Peyer's patch (tissue), 4 donors: ENCODE data around the gene SCN3B. TPM values are rescaled to one million over a fixed set of nuclear protein-coding genes. Genes with fewer than 3 reads are reported as not detected.

ENCODE experiments used
- DNase-seq, 3 donors: peaks; one replicate each; pipeline ENCODE4 v3.0.0-alpha.2; 2017 to 2019
- H3K27ac ChIP-seq, 4 donors: fragments of 200-600 bp; sonication (generic); one replicate each; pipeline ENCODE4 v1.5.1; 2016 to 2019
- H3K27me3 ChIP-seq, 2 donors: fragments of 200-600 bp; sonication (generic); one replicate each; pipeline ENCODE4 v1.5.1; 2019
- H3K36me3 ChIP-seq, 3 donors: fragments of 200-600 bp; sonication (generic); one replicate each; pipeline ENCODE4 v1.5.1; 2016 to 2019
- H3K4me1 ChIP-seq, 4 donors: fragments of 200-600 bp; sonication (generic); one replicate each; pipeline ENCODE4 v1.5.1; 2016 to 2019
- H3K4me3 ChIP-seq, 4 donors: fragments of 200-600 bp; sonication (generic); 1 replicate in 3 of 4; 2 replicates in 1 of 4; pipeline ENCODE4 v1.5.1; 2016 to 2019; ENCODE audit warnings: mild to moderate bottlenecking in 1 of 4
- H3K9me3 ChIP-seq, 4 donors: fragments of 200-600 bp; sonication (generic); one replicate each; pipeline ENCODE4 v1.5.1; 2016 to 2019; ENCODE audit warnings: mild to moderate bottlenecking in 1 of 4
- CTCF ChIP-seq, 6 experiments: fragments of 450-650 bp in 4 of 6; fragments of 200-600 bp in 2 of 6; sonication (generic) in 1 of 6; IDR thresholded peaks; one replicate each; pipeline ENCODE4 v1.5.1; 2017 to 2019; ENCODE audit warnings: antibody characterized with exemption in 6 of 6, mild to moderate bottlenecking in 3 of 6, moderate library complexity in 1 of 6
- POLR2A ChIP-seq, 2 donors: fragments of 450-650 bp; IDR thresholded peaks; one replicate each; pipeline ENCODE4 v1.5.1; 2017; ENCODE audit warnings: antibody characterized with exemption in 2 of 2, mild to moderate bottlenecking in 2 of 2, moderate library complexity in 2 of 2
- total RNA-seq, 4 donors: library from RNA; depleted of rRNA; stranded (reverse); fragments of >200 nt; gene quantifications; one replicate each; pipeline ENCODE4 v1.1.0, GENCODE V29; 2016

The SCN3B gene
- total RNA-seq, 4 donors from 2014 or later = 0.80 to 4.4 (median 1.3) TPM

- H3K36me3 ChIP-seq = peaks cover 0 to 82% (median 0%) of the 10 kb centered on the region in 3 donors
- no peaks in the 10 kb centered on the region for H3K9me3 ChIP-seq
- no peak overlapping the region for H3K27ac ChIP-seq
- TF ChIP-seq CTCF (IDR thresholded peaks at IDR 0.05) (no peak), POLR2A (IDR thresholded peaks at IDR 0.05) (no peak)
- no peak overlapping the region for H3K4me3 ChIP-seq
- H3K27me3 ChIP-seq = no peaks in the 10 kb centered on the region
- no peak for DNase-seq
- no peaks in the 10 kb centered on the region for H3K4me1 ChIP-seq
Observed at GRCh38 chr11:123611698-123612097, 42.7 kb downstream of the SCN3B start.

- TF ChIP-seq CTCF (IDR thresholded peaks at IDR 0.05) = no peak
- TF ChIP-seq POLR2A (IDR thresholded peaks at IDR 0.05) = no peak
Observed at GRCh38 chr11:123608945-123609344, 45.5 kb downstream of the SCN3B start.

GRCh38 chr11:123608371-123608770 lies 46.1 kb downstream of the SCN3B start:
- Histone ChIP-seq H3K36me3 (peaks cover 0 to 92% (median 0%) of the 10 kb centered on the region in 3 donors), H3K9me3 (no peaks in the 10 kb centered on the region)

More at GRCh38 chr11:123608945-123609344, 45.5 kb downstream of the SCN3B start:
- H3K4me1 ChIP-seq = no peaks in the 10 kb centered on the region
- H3K4me3 ChIP-seq = no peak overlapping the region
- H3K27ac ChIP-seq = no peak overlapping the region
- peaks cover 0 to 92% (median 0%) of the 10 kb centered on the region in 3 donors for H3K36me3 ChIP-seq
- no peak for DNase-seq
- H3K9me3 ChIP-seq = no peaks in the 10 kb centered on the region
- H3K27me3 ChIP-seq = no peaks in the 10 kb centered on the region

GRCh38 chr11:123607781-123608180 lies 46.6 kb downstream of the SCN3B start:
- no peak overlapping the region for H3K27ac ChIP-seq
- H3K36me3 ChIP-seq = peaks cover 0 to 92% (median 0%) of the 10 kb centered on the region in 3 donors
- H3K9me3 ChIP-seq = no peaks in the 10 kb centered on the region
- TF ChIP-seq CTCF (IDR thresholded peaks at IDR 0.05) (no peak), POLR2A (IDR thresholded peaks at IDR 0.05) (no peak)
- H3K4me1 ChIP-seq = no peaks in the 10 kb centered on the region
- DNase-seq = no peak
- H3K4me3 ChIP-seq = no peak overlapping the region
- no peaks in the 10 kb centered on the region for H3K27me3 ChIP-seq

More at GRCh38 chr11:123608371-123608770, 46.1 kb downstream of the SCN3B start:
- Histone ChIP-seq H3K4me3 (no peak overlapping the region), H3K27ac (no peak overlapping the region), H3K27me3 (no peaks in the 10 kb centered on the region), H3K4me1 (no peaks in the 10 kb centered on the region)
- TF ChIP-seq CTCF (IDR thresholded peaks at IDR 0.05) = no peak
- TF ChIP-seq POLR2A (IDR thresholded peaks at IDR 0.05) = no peak
- DNase-seq = no peak

GRCh38 chr11:123603666-123604065 lies 50.8 kb downstream of the SCN3B start:
- Histone ChIP-seq H3K4me1 (no peaks in the 10 kb centered on the region), H3K27ac (no peak overlapping the region), H3K27me3 (no peaks in the 10 kb centered on the region), H3K9me3 (no peaks in the 10 kb centered on the region), H3K36me3 (peaks cover 0 to 93% (median 0%) of the 10 kb centered on the region in 3 donors), H3K4me3 (no peak overlapping the region)
- no peak for TF ChIP-seq CTCF (IDR thresholded peaks at IDR 0.05)
- TF ChIP-seq POLR2A (IDR thresholded peaks at IDR 0.05) = no peak
- no peak for DNase-seq

GRCh38 chr11:123601743-123602142 lies 52.7 kb downstream of the SCN3B start:
- H3K27ac ChIP-seq = no peak overlapping the region
- no peaks in the 10 kb centered on the region for H3K9me3 ChIP-seq
- H3K36me3 ChIP-seq = peaks cover 0 to 88% (median 0%) of the 10 kb centered on the region in 3 donors
- H3K4me3 ChIP-seq = no peak overlapping the region
- H3K4me1 ChIP-seq = no peaks in the 10 kb centered on the region
- no peaks in the 10 kb centered on the region for H3K27me3 ChIP-seq
- TF ChIP-seq CTCF (IDR thresholded peaks at IDR 0.05) (no peak), POLR2A (IDR thresholded peaks at IDR 0.05) (no peak)
- no peak for DNase-seq
